Stimulated activated CD8-positive, alpha-beta memory T cell treated with anti-CD3 and anti-CD28 coated beads, Interleukin-7, amount 100 ng/mL, for 48 hours (primary cell): ENCODE measurements around the gene FUCA2.

Experiments used
- DNase-seq, 2 donors: peaks; one replicate each; pipeline ENCODE4 v3.0.0-alpha.2; 2020; ENCODE audit warnings: low read depth in 1 of 2; ENCODE audit errors: extremely low read depth in 1 of 2

FUCA2 gene

GRCh38 chr6:143510991-143511891 is at the start of gene FUCA2:
TSS of gene FUCA2 (minus strand) at chr6:143511720. CDS start at chr6:143511634, 86 bp downstream.
- DNase-seq = peak; percentile 26 to 56

- no peak for DNase-seq
Measured at GRCh38 chr6:143561105-143561704, 49.7 kb upstream of the FUCA2 start.

- DNase-seq = no peak
Measured at GRCh38 chr6:143559051-143559660, 47.6 kb upstream of the FUCA2 start.

- no peak for DNase-seq
Measured at GRCh38 chr6:143556529-143556928, 45.0 kb upstream of the FUCA2 start.

GRCh38 chr6:143555582-143555981 is 44.1 kb upstream of the FUCA2 start:
- no peak for DNase-seq

- DNase-seq = no peak
Measured at GRCh38 chr6:143555071-143555492, 43.6 kb upstream of the FUCA2 start.

GRCh38 chr6:143553337-143553736 is 41.8 kb upstream of the FUCA2 start:
- no peak for DNase-seq

- no peak for DNase-seq
Measured at GRCh38 chr6:143549949-143550268, 38.4 kb upstream of the FUCA2 start.

GRCh38 chr6:143549221-143549948 is 37.9 kb upstream of the FUCA2 start:
- DNase-seq = no peak

- DNase-seq = no peak
Measured at GRCh38 chr6:143546599-143546998, 35.1 kb upstream of the FUCA2 start.

GRCh38 chr6:143545976-143546547 is 34.5 kb upstream of the FUCA2 start:
- DNase-seq = no peak

GRCh38 chr6:143545165-143545564 is 33.6 kb upstream of the FUCA2 start:
- no peak for DNase-seq

- DNase-seq = no peak
Measured at GRCh38 chr6:143544011-143544696, 32.6 kb upstream of the FUCA2 start.

- DNase-seq = no peak
Measured at GRCh38 chr6:143543435-143543834, 31.9 kb upstream of the FUCA2 start.

- no peak for DNase-seq
Measured at GRCh38 chr6:143542888-143543287, 31.4 kb upstream of the FUCA2 start.

GRCh38 chr6:143540192-143540591 is 28.7 kb upstream of the FUCA2 start:
- DNase-seq = no peak

- DNase-seq = no peak
Measured at GRCh38 chr6:143539734-143540133, 28.2 kb upstream of the FUCA2 start.

- no peak for DNase-seq
Measured at GRCh38 chr6:143539106-143539505, 27.6 kb upstream of the FUCA2 start.

- DNase-seq = no peak
Measured at GRCh38 chr6:143538374-143538773, 26.9 kb upstream of the FUCA2 start.
